Activated CD4-positive, alpha-beta T cell treated with anti-CD3 and anti-CD28 coated beads, Interleukin-2, amount 10 ng/mL, durations not matched to agents 24 days and 14 days (primary cell): ENCODE data around the gene FAM20A. TPM values are rescaled to one million over a fixed set of nuclear protein-coding genes. Genes with fewer than 3 reads are reported as not detected.

Experiments used
- DNase-seq: peaks from one replicate; pipeline ENCODE4 v3.0.0; 2022
- H3K27ac Mint-ChIP-seq: one replicate; pipeline ENCODE4 v1.8.0; 2022; ENCODE audit warnings: mild to moderate bottlenecking, mixed read lengths
- H3K27me3 Mint-ChIP-seq: one replicate; pipeline ENCODE4 v1.8.0; 2022; ENCODE audit warnings: mixed read lengths
- H3K36me3 Mint-ChIP-seq: one replicate; pipeline ENCODE4 v1.8.0; 2022; ENCODE audit warnings: low read depth, mild to moderate bottlenecking, mixed read lengths
- H3K4me1 Mint-ChIP-seq: one replicate; pipeline ENCODE4 v1.8.0; 2021; ENCODE audit warnings: mixed read lengths
- H3K4me3 Mint-ChIP-seq: one replicate; pipeline ENCODE4 v1.8.0; 2022; ENCODE audit warnings: mild to moderate bottlenecking, moderate library complexity, mixed read lengths
- H3K9me3 Mint-ChIP-seq: one replicate; pipeline ENCODE4 v1.8.0; 2021; ENCODE audit warnings: mixed read lengths
- intact Hi-C: fragments of 100-400 bp; cut with micrococcal nuclease; formaldehyde crosslinking; loops from one replicate; pipeline ENCODE4 v1.15.1; 2023
- total RNA-seq: library from RNA; stranded (reverse); gene quantifications from 2 replicates; pipeline ENCODE4 v1.2.3, GENCODE V29; 2022

Gene FAM20A
- total RNA-seq, 1 donor from 2014 or later = not detected

GRCh38 chr17:68556551-68556950 lies 44.6 kb downstream of the FAM20A start:
- H3K36me3 Mint-ChIP-seq = no peaks in the 10 kb centered on the region
- no peak overlapping the region for H3K4me3 Mint-ChIP-seq
- peaks cover 4% of the 10 kb centered on the region for H3K27me3 Mint-ChIP-seq
- H3K4me1 Mint-ChIP-seq = no peaks in the 10 kb centered on the region
- H3K27ac Mint-ChIP-seq = no peak overlapping the region
- H3K9me3 Mint-ChIP-seq = no peaks in the 10 kb centered on the region
- DNase-seq = no peak
- intact Hi-C loops = no loop called here

GRCh38 chr17:68544111-68544915 lies 56.9 kb downstream of the FAM20A start:
- intact Hi-C loops = no loop called here
- no peak overlapping the region for H3K4me3 Mint-ChIP-seq
- H3K27me3 Mint-ChIP-seq = no peaks in the 10 kb centered on the region
- no peak for DNase-seq
- no peaks in the 10 kb centered on the region for H3K4me1 Mint-ChIP-seq
- H3K9me3 Mint-ChIP-seq = no peaks in the 10 kb centered on the region
- peaks cover 3% of the 10 kb centered on the region for H3K36me3 Mint-ChIP-seq
- H3K27ac Mint-ChIP-seq = no peak overlapping the region

- Mint-ChIP-seq H3K4me1 (no peaks in the 10 kb centered on the region), H3K9me3 (no peaks in the 10 kb centered on the region), H3K4me3 (no peak overlapping the region), H3K27ac (no peak overlapping the region), H3K36me3 (peaks cover 9% of the 10 kb centered on the region), H3K27me3 (no peaks in the 10 kb centered on the region)
- no peak for DNase-seq
- intact Hi-C loops = no loop called here
Observed at GRCh38 chr17:68542698-68543463, 58.3 kb downstream of the FAM20A start.

GRCh38 chr17:68541816-68542215 lies 59.4 kb downstream of the FAM20A start:
- no peak for DNase-seq
- Mint-ChIP-seq H3K4me1 (no peaks in the 10 kb centered on the region), H3K4me3 (no peak overlapping the region), H3K36me3 (peaks cover 9% of the 10 kb centered on the region), H3K9me3 (no peaks in the 10 kb centered on the region), H3K27me3 (no peaks in the 10 kb centered on the region), H3K27ac (no peak overlapping the region)
- intact Hi-C loops = no loop called here

- Mint-ChIP-seq H3K9me3 (no peaks in the 10 kb centered on the region), H3K27ac (no peak overlapping the region), H3K4me3 (no peak overlapping the region), H3K36me3 (peaks cover 12% of the 10 kb centered on the region), H3K4me1 (no peaks in the 10 kb centered on the region), H3K27me3 (no peaks in the 10 kb centered on the region)
- intact Hi-C loops = no loop called here
- no peak for DNase-seq
Observed at GRCh38 chr17:68540981-68541380, 60.2 kb downstream of the FAM20A start.

GRCh38 chr17:68539548-68540467 lies 61.4 kb downstream of the FAM20A start:
- no peak for DNase-seq
- Mint-ChIP-seq H3K4me1 (peaks cover 2% of the 10 kb centered on the region), H3K36me3 (peaks cover 22% of the 10 kb centered on the region), H3K27me3 (no peaks in the 10 kb centered on the region), H3K9me3 (no peaks in the 10 kb centered on the region), H3K27ac (no peak overlapping the region), H3K4me3 (no peak overlapping the region)
- intact Hi-C loops = no loop called here

- Mint-ChIP-seq H3K4me1 (peaks cover 6% of the 10 kb centered on the region), H3K36me3 (peaks cover 41% of the 10 kb centered on the region), H3K27me3 (no peaks in the 10 kb centered on the region), H3K4me3 (no peak overlapping the region), H3K27ac (peak overlapping the region; percentile 37), H3K9me3 (no peaks in the 10 kb centered on the region)
- intact Hi-C loops = loop anchor here (2.0 kb wide), 1 partner anchor 225 kb away; no protein-coding TSS in a partner anchor
- no peak for DNase-seq
Observed at GRCh38 chr17:68535922-68536321, 65.2 kb downstream of the FAM20A start.

- no peak overlapping the region for H3K27ac Mint-ChIP-seq
- intact Hi-C loops = loop anchor here (2.0 kb wide), 1 partner anchor 226 kb away; no protein-coding TSS in a partner anchor
- H3K36me3 Mint-ChIP-seq = peaks cover 54% of the 10 kb centered on the region
- H3K4me1 Mint-ChIP-seq = peaks cover 6% of the 10 kb centered on the region
- no peak for DNase-seq
- no peaks in the 10 kb centered on the region for H3K27me3 Mint-ChIP-seq
- no peak overlapping the region for H3K4me3 Mint-ChIP-seq
- no peaks in the 10 kb centered on the region for H3K9me3 Mint-ChIP-seq
Observed at GRCh38 chr17:68534695-68535088, 66.5 kb downstream of the FAM20A start.

GRCh38 chr17:68533887-68534694 lies 67.1 kb downstream of the FAM20A start:
- Mint-ChIP-seq H3K36me3 (peaks cover 52% of the 10 kb centered on the region), H3K27ac (no peak overlapping the region), H3K4me1 (peaks cover 6% of the 10 kb centered on the region), H3K27me3 (no peaks in the 10 kb centered on the region), H3K4me3 (no peak overlapping the region), H3K9me3 (no peaks in the 10 kb centered on the region)
- DNase-seq = no peak
- intact Hi-C loops = loop anchor here (2.0 kb wide), 1 partner anchor 227 kb away; no protein-coding TSS in a partner anchor

GRCh38 chr17:68532826-68533225 lies 68.3 kb downstream of the FAM20A start:
- H3K9me3 Mint-ChIP-seq = no peaks in the 10 kb centered on the region
- peaks cover 57% of the 10 kb centered on the region for H3K36me3 Mint-ChIP-seq
- H3K4me1 Mint-ChIP-seq = peaks cover 8% of the 10 kb centered on the region
- H3K27ac Mint-ChIP-seq = no peak overlapping the region
- no peaks in the 10 kb centered on the region for H3K27me3 Mint-ChIP-seq
- DNase-seq = no peak
- no peak overlapping the region for H3K4me3 Mint-ChIP-seq
- intact Hi-C loops = no loop called here

GRCh38 chr17:68531252-68531651 lies 69.9 kb downstream of the FAM20A start:
- H3K27ac Mint-ChIP-seq = no peak overlapping the region
- no peak overlapping the region for H3K4me3 Mint-ChIP-seq
- peaks cover 69% of the 10 kb centered on the region for H3K36me3 Mint-ChIP-seq
- H3K27me3 Mint-ChIP-seq = no peaks in the 10 kb centered on the region
- DNase-seq = no peak
- intact Hi-C loops = no loop called here
- H3K4me1 Mint-ChIP-seq = peaks cover 10% of the 10 kb centered on the region
- H3K9me3 Mint-ChIP-seq = no peaks in the 10 kb centered on the region

- intact Hi-C loops = no loop called here
Observed at GRCh38 chr17:68527314-68527713, 73.9 kb downstream of the FAM20A start.

GRCh38 chr17:68526548-68526947 lies 74.6 kb downstream of the FAM20A start:
- DNase-seq = no peak
- Mint-ChIP-seq H3K4me3 (no peak overlapping the region), H3K36me3 (peaks cover 77% of the 10 kb centered on the region), H3K9me3 (no peaks in the 10 kb centered on the region), H3K27me3 (no peaks in the 10 kb centered on the region), H3K27ac (peak overlapping the region; percentile 26), H3K4me1 (peaks cover 15% of the 10 kb centered on the region)
- intact Hi-C loops = no loop called here

More at GRCh38 chr17:68527314-68527713, 73.9 kb downstream of the FAM20A start:
- Mint-ChIP-seq H3K27me3 (no peaks in the 10 kb centered on the region), H3K27ac (no peak overlapping the region), H3K4me1 (peaks cover 11% of the 10 kb centered on the region), H3K36me3 (peaks cover 74% of the 10 kb centered on the region), H3K4me3 (no peak overlapping the region), H3K9me3 (no peaks in the 10 kb centered on the region)
- no peak for DNase-seq
